BLaER1 (cell line): ENCODE data around the gene MRPL34.

Source experiments
- H3K27ac ChIP-seq: shearing (Covaris generic); formaldehyde crosslinking; 2 replicates; pipeline ENCODE4 v1.8.1; 2022
- H3K27me3 ChIP-seq: shearing (Covaris generic); formaldehyde crosslinking; 2 replicates; pipeline ENCODE4 v1.8.1; 2022
- H3K36me3 ChIP-seq: shearing (Covaris generic); formaldehyde crosslinking; 2 replicates; pipeline ENCODE4 v1.8.1; 2022
- H3K4me1 ChIP-seq: shearing (Covaris generic); formaldehyde crosslinking; 2 replicates; pipeline ENCODE4 v1.8.1; 2022
- H3K4me2 ChIP-seq: shearing (Covaris generic); formaldehyde crosslinking; 2 replicates; pipeline ENCODE4 v1.8.1; 2022
- H3K4me3 ChIP-seq: shearing (Covaris generic); formaldehyde crosslinking; 2 replicates; pipeline ENCODE4 v1.8.1; 2022
- H3K9ac ChIP-seq: shearing (Covaris generic); formaldehyde crosslinking; 2 replicates; pipeline ENCODE4 v1.8.1; 2022
- H3K9me3 ChIP-seq: shearing (Covaris generic); formaldehyde crosslinking; 2 replicates; pipeline ENCODE4 v1.8.1; 2022
- H4K20me1 ChIP-seq: shearing (Covaris generic); formaldehyde crosslinking; 2 replicates; pipeline ENCODE4 v1.8.1; 2022
- Cebpa-rat ChIP-seq: shearing (Covaris generic); IDR thresholded peaks from 2 replicates; pipeline ENCODE4 v1.8.1; 2022

Gene MRPL34

GRCh38 chr19:17305517-17306284 lies at the start of gene MRPL34:
TSS of gene MRPL34 (plus strand) at chr19:17305872. CDS start at chr19:17305893, 21 bp downstream.
- H3K4me1 ChIP-seq: peaks cover 72% of the 10 kb centered on the region
- peak within 1 kb of the TSS; percentile 94 for H3K9ac ChIP-seq
- peak within 1 kb of the TSS; percentile 88 for H3K4me3 ChIP-seq
- H4K20me1 ChIP-seq: peaks cover 29% of the 10 kb centered on the region
- peak within 1 kb of the TSS; percentile 99 for H3K4me2 ChIP-seq
- no peak for TF ChIP-seq Cebpa-rat
- no peaks in the 10 kb centered on the region for H3K27me3 ChIP-seq
- peak within 1 kb of the TSS; percentile 93 for H3K27ac ChIP-seq
- H3K36me3 ChIP-seq: peaks cover 14% of the 10 kb centered on the region
- H3K9me3 ChIP-seq: no peaks in the 10 kb centered on the region

GRCh38 chr19:17256130-17256529 lies 49.5 kb upstream of the MRPL34 start:
- Histone ChIP-seq H3K27ac (no peak overlapping the region), H3K4me3 (no peak overlapping the region), H4K20me1 (no peaks in the 10 kb centered on the region), H3K4me1 (peaks cover 16% of the 10 kb centered on the region), H3K9me3 (no peaks in the 10 kb centered on the region), H3K9ac (no peak overlapping the region), H3K4me2 (no peak overlapping the region), H3K27me3 (no peaks in the 10 kb centered on the region), H3K36me3 (no peaks in the 10 kb centered on the region)
- TF ChIP-seq Cebpa-rat: no peak

- Histone ChIP-seq H3K4me2 (no peak overlapping the region), H4K20me1 (no peaks in the 10 kb centered on the region), H3K36me3 (no peaks in the 10 kb centered on the region), H3K4me1 (peaks cover 23% of the 10 kb centered on the region), H3K27me3 (no peaks in the 10 kb centered on the region), H3K27ac (no peak overlapping the region), H3K4me3 (no peak overlapping the region), H3K9ac (no peak overlapping the region), H3K9me3 (no peaks in the 10 kb centered on the region)
- no peak for TF ChIP-seq Cebpa-rat
These were observed 46.4 kb upstream of the MRPL34 start for GRCh38 chr19:17259118-17259780.

GRCh38 chr19:17259934-17260333 lies 45.7 kb upstream of the MRPL34 start:
- no peaks in the 10 kb centered on the region for H3K27me3 ChIP-seq

GRCh38 chr19:17260842-17261325 lies 44.8 kb upstream of the MRPL34 start:
- 0 out of 2 replicates have a peak overlapping the region, but pooled peaks have one; percentile 36 for H3K4me2 ChIP-seq
- H3K27me3 ChIP-seq: no peaks in the 10 kb centered on the region
- TF ChIP-seq Cebpa-rat: no peak
- peaks cover 29% of the 10 kb centered on the region for H3K4me1 ChIP-seq
- H3K36me3 ChIP-seq: no peaks in the 10 kb centered on the region
- H3K9me3 ChIP-seq: no peaks in the 10 kb centered on the region
- H4K20me1 ChIP-seq: no peaks in the 10 kb centered on the region
- H3K9ac ChIP-seq: no peak overlapping the region
- H3K27ac ChIP-seq: no peak overlapping the region
- no peak overlapping the region for H3K4me3 ChIP-seq

More at GRCh38 chr19:17259934-17260333, 45.7 kb upstream of the MRPL34 start:
- Histone ChIP-seq H3K27ac (no peak overlapping the region), H3K36me3 (no peaks in the 10 kb centered on the region), H3K9ac (no peak overlapping the region), H3K4me2 (no peak overlapping the region), H4K20me1 (no peaks in the 10 kb centered on the region), H3K9me3 (no peaks in the 10 kb centered on the region), H3K4me3 (no peak overlapping the region), H3K4me1 (peaks cover 24% of the 10 kb centered on the region)
- no peak for TF ChIP-seq Cebpa-rat

GRCh38 chr19:17262557-17262956 lies 43.1 kb upstream of the MRPL34 start:
- H3K4me3 ChIP-seq: no peak overlapping the region
- H3K9ac ChIP-seq: peak overlapping the region; percentile 38; the same call in 1 of the 2 replicates
- H3K27me3 ChIP-seq: no peaks in the 10 kb centered on the region
- H4K20me1 ChIP-seq: no peaks in the 10 kb centered on the region
- TF ChIP-seq Cebpa-rat: no peak
- H3K9me3 ChIP-seq: no peaks in the 10 kb centered on the region
- H3K27ac ChIP-seq: no peak overlapping the region
- no peak overlapping the region for H3K4me2 ChIP-seq
- H3K36me3 ChIP-seq: no peaks in the 10 kb centered on the region
- peaks cover 38% of the 10 kb centered on the region for H3K4me1 ChIP-seq

- H3K4me2 ChIP-seq: peak overlapping the region; percentile 40
- 0 out of 2 replicates have a peak overlapping the region, but pooled peaks have one; percentile 20 for H3K27ac ChIP-seq
- H3K4me3 ChIP-seq: no peak overlapping the region
These were observed 41.7 kb upstream of the MRPL34 start for GRCh38 chr19:17263712-17264640.

GRCh38 chr19:17264641-17264979 lies 41.1 kb upstream of the MRPL34 start, which contains the start of gene USHBP1:
TSS of gene USHBP1 (minus strand) at chr19:17264745. CDS start at chr19:17264299, 446 bp downstream.
- H3K27me3 ChIP-seq: no peaks in the 10 kb centered on the region
- peak within 1 kb of the TSS; percentile 40 for H3K4me2 ChIP-seq
- peaks cover 11% of the 10 kb centered on the region for H3K36me3 ChIP-seq
- 0 out of 2 replicates have a peak within 1 kb of the TSS, but pooled peaks have one; percentile 20 for H3K27ac ChIP-seq
- H3K9ac ChIP-seq: no peak within 1 kb of the TSS
- H3K4me3 ChIP-seq: no peak within 1 kb of the TSS
- TF ChIP-seq Cebpa-rat: no peak
- H4K20me1 ChIP-seq: no peaks in the 10 kb centered on the region
- peaks cover 51% of the 10 kb centered on the region for H3K4me1 ChIP-seq
- H3K9me3 ChIP-seq: no peaks in the 10 kb centered on the region

More at GRCh38 chr19:17263712-17264640, 41.7 kb upstream of the MRPL34 start:
- Histone ChIP-seq H3K9ac (no peak overlapping the region), H3K27me3 (no peaks in the 10 kb centered on the region), H3K4me1 (peaks cover 50% of the 10 kb centered on the region), H3K36me3 (peaks cover 5% of the 10 kb centered on the region), H3K9me3 (no peaks in the 10 kb centered on the region), H4K20me1 (no peaks in the 10 kb centered on the region)
- TF ChIP-seq Cebpa-rat: no peak

GRCh38 chr19:17266026-17266425 lies 39.6 kb upstream of the MRPL34 start:
- H3K4me2 ChIP-seq: peak overlapping the region; percentile 76
- no peak for TF ChIP-seq Cebpa-rat
- no peaks in the 10 kb centered on the region for H3K27me3 ChIP-seq
- H4K20me1 ChIP-seq: no peaks in the 10 kb centered on the region
- H3K9ac ChIP-seq: peak overlapping the region; percentile 19; the same call in 1 of the 2 replicates
- H3K27ac ChIP-seq: peak overlapping the region; percentile 64; the same call in 1 of the 2 replicates
- peak overlapping the region; percentile 57; the same call in 1 of the 2 replicates for H3K4me3 ChIP-seq
- H3K9me3 ChIP-seq: no peaks in the 10 kb centered on the region
- H3K36me3 ChIP-seq: peaks cover 24% of the 10 kb centered on the region
- H3K4me1 ChIP-seq: peaks cover 46% of the 10 kb centered on the region
